NCI-H446 (cell line): ENCODE data around the gene HMGN4.

Source experiments
- DNase-seq, 2 experiments: peaks; one replicate each; lab custom pipeline; 2025; lab: John Stamatoyannopoulos, UW

HMGN4 gene

GRCh38 chr6:26552205-26552604 lies 14.0 kb downstream of the HMGN4 start:
- no peak for DNase-seq

- no peak for DNase-seq
Measured at GRCh38 chr6:26552640-26553188, 14.5 kb downstream of the HMGN4 start.

GRCh38 chr6:26553264-26553634 lies 15.1 kb downstream of the HMGN4 start:
- DNase-seq = peak; percentile 78

GRCh38 chr6:26553635-26554446 lies 15.7 kb downstream of the HMGN4 start:
- peak; percentile 89 to 90 for DNase-seq

GRCh38 chr6:26554447-26554696 lies 16.2 kb downstream of the HMGN4 start:
- DNase-seq = no peak

- DNase-seq = peak; percentile 8 to 71
Measured at GRCh38 chr6:26554697-26555504, 16.7 kb downstream of the HMGN4 start.

- DNase-seq = no peak
Measured at GRCh38 chr6:26555505-26556262, 17.5 kb downstream of the HMGN4 start.

GRCh38 chr6:26556263-26557070 lies 18.3 kb downstream of the HMGN4 start:
- DNase-seq = peak; percentile 71 to 86

- DNase-seq = no peak
Measured at GRCh38 chr6:26561533-26562466, 23.6 kb downstream of the HMGN4 start.

GRCh38 chr6:26563488-26563887 lies 25.3 kb downstream of the HMGN4 start:
- no peak for DNase-seq

- peak; percentile 95 to 96 for DNase-seq
Measured at GRCh38 chr6:26568601-26569432, 30.7 kb downstream of the HMGN4 start.

- DNase-seq = no peak
Measured at GRCh38 chr6:26569433-26569764, 31.2 kb downstream of the HMGN4 start.

- DNase-seq = no peak
Measured at GRCh38 chr6:26570027-26570809, 32.1 kb downstream of the HMGN4 start.

- DNase-seq = peak; percentile 88 to 91
Measured at GRCh38 chr6:26571592-26572296, 33.6 kb downstream of the HMGN4 start.

- DNase-seq = peak; percentile 33 to 63
Measured at GRCh38 chr6:26575494-26575939, 37.4 kb downstream of the HMGN4 start.

GRCh38 chr6:26576407-26576843 lies 38.3 kb downstream of the HMGN4 start:
- DNase-seq = no peak

- peak; percentile 22 to 58 for DNase-seq
Measured at GRCh38 chr6:26576929-26577719, 39.0 kb downstream of the HMGN4 start.
